HG02943 (cell line): ENCODE results near the gene ZFP1.

Source experiments
- ATAC-seq: cut with Tn5 transposase; IDR thresholded peaks from one replicate; pipeline ENCODE4 v1.9.1; 2021; ENCODE audit warnings: mild to moderate bottlenecking, low read depth, moderate library complexity; ENCODE audit not compliant: unreplicated experiment

ZFP1 gene

DNA sequence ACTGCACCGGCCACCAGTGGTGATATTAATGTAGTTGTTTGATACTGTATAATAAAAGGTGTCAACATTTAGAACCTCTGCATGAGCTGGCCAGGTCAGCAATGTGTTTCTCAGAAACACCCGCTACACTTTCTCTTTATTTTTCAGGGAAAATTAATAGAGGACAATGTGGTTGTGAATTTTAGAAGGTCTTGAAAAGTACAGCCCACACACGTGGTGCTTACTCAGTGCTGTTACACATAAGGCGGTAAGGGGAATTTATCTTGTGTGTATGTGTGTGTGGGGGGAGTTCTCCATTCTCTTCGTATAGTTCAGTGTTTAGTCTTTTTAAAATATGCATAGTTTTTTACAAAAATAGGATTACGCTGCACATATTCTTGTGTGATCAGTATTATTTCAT is 4.4 kb upstream of the ZFP1 start:
- ATAC-seq, result no peak

DNA sequence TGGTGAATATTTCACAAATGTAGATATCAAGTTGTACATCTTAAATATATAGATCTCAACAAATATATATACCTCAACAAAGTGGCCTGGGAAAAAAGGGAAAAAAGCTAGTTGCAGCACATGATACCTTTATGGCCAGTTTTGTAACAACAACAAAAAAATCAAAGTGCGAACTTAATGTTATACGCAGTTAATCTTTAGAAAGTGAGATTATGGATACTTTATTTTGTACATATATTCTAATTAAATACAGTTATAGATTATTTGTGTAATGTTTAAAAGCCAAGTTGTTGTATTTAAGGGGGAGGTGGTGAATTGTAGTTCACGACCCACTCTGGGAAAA is 385 bp upstream of the ZFP1 start:
- no peak for ATAC-seq

DNA sequence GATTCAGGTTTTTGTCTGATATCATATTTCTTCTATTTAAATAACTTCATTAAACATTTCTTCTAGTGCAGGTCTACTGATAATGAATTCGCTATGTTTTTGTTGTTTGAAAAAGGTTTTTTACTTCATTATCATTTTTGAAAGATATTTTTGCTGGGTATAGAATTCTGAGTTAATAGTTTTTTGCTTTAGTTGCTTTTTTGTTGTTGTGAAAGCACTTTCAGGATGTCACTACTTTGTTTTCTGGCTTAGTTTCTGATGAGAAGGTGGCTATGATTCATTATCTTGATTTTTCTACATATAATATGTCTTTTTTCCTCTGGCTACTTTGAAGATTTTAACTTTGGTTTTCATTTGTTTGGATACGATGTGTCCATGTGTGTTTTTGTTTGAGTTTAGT is 3.5 kb downstream of the ZFP1 start:
- no peak for ATAC-seq

DNA sequence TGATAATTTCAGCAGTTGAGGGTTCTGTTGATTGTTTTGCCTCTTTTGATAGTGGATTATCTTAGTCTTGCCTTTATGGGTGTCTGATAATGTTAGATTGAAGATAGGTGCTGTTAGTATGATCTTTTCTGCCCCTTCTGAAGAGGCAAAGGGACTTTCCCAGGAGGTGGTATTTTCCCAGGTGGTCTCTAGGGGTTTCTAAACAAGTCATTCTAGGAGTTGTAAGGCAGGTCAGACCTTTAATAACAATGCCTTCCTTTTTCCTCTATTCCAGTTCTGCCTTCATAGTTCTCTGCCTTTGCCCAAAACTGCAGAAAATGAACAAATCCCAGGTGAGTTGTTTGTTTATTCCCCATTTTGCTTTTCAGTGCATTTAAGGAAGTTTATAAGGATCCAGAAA is 4.3 kb downstream of the ZFP1 start:
- no peak for ATAC-seq

DNA sequence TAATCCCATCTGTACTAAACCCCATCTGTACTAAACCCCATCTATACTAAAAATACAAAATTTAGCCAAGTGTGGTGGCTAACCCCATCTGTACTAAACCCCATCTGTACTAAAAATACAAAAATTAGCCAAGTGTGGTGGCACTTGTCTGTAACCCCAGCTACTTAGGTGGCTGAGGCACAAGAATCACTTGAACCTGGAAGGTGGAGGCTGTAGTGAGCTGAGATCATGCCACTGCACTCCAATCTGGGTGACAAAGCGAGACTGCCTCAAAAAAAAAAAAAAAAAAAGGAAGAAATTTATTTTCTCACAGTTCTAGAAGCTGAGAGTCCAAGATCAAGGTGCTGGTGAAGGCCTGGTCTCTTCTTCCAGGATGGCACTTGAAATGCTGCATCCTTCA is 12.1 kb downstream of the ZFP1 start:
- no peak for ATAC-seq

DNA sequence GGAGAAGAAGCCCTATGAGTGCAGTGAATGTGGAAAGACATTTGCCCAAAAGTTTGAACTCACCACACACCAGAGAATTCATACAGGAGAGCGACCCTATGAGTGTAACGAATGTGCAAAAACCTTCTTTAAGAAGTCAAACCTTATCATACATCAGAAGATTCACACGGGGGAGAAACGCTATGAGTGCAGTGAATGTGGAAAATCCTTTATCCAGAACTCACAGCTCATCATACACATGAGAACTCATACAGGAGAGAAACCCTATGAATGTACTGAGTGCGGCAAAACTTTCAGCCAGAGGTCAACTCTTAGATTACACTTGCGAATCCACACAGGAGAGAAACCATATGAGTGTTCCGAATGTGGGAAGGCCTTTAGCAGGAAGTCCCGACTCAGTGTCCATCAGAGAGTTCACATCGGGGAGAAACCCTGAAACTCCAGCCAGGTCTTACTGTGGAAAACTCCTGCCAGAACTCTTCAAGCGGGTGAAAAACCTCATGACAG is 21.6 kb downstream of the ZFP1 start:
- no peak for ATAC-seq

DNA sequence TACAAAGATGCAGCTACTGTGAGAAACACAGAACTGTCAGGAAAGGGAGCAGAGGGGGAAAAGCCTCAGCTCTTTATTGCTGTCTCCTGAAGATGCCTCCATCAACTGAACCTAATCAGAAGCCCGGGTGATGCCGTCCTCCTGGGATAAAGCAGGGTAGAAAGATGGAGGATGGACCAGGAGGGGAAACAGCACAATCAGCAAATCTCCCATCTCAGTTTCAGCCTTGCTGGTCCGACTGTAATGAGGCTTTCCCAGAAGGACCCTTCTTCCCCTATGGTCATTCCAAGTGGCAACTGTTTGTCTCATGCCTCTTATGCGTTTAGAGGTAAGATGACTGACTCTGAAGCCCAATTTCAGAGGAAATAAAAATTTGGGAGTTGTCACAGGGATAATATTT is 24.3 kb downstream of the ZFP1 start:
- ATAC-seq, result no peak

DNA sequence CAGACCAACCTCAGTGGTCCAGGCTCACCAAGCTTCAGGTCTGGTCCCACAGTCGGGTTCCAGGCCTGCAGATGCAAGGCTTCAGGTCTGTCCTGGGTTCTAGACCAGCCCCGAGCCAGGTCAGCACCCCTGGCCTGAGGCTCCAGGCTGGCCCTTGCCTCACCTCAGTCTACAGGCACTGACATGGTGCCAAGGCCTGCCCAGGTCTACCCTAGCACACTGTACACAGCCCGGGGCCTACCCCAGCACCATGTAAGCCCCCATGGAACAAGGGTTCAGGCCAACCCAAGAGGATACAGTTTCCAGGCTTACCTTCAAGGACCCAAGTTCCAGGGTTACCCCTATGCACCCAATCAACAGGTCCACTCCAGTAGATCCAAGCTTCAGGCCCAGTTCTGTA is 26.8 kb downstream of the ZFP1 start:
- ATAC-seq, result no peak

DNA sequence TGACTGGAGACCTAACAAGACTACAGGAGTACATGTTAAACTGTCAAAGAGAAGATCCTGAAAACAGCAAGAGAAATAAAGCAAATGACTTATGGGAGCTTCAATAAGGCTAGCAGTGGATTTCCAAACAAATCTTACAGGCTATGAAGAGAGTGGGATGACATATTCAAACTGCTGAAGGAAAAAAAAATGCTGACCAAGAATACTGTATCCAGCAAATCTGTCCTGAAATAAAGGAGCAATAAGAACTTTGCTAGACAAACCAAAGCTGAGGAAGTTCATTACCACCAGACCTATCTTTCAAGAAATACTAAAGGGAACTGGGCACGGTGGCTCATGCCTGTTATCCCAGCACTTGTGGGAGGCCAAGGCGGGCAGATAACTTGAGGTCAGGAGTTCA is 28.6 kb downstream of the ZFP1 start:
- ATAC-seq, result no peak

DNA sequence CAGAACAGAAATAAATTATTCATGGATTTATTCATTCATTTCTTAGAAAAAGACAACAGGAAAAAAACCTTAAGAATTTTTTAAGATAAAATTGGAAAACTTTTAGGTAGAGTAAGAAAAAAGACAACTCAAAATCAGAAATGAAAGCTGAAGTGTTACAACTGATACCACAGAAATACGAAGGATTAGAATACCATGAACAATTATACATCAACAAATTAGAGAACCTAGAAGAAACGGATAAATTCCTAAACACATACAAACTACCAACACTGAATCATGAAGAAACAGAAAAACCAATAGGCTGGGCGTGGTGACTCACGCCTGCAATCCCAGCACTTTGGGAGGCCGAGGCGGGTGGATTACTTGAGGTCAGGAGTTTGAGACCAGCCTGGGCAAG is 30.9 kb downstream of the ZFP1 start:
- ATAC-seq, result no peak

DNA sequence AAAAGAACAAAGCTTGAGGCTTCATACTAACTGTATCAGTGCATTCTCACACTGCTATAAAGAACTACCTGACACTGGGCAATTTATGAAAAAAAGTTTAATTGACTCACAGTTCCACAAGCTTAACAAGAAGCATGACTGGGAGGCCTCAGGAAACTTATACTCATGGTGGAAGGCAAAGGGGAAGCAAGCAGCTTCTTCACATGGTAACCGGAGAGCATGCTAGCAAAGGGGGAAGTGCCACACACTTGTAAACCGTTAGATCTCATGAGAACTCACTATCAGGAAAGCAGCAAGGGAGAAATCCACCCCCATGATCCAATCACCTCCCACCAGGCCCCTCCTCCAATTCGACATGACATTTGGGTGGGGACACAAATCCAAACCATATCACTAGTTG is 33.3 kb downstream of the ZFP1 start:
- ATAC-seq, result no peak

DNA sequence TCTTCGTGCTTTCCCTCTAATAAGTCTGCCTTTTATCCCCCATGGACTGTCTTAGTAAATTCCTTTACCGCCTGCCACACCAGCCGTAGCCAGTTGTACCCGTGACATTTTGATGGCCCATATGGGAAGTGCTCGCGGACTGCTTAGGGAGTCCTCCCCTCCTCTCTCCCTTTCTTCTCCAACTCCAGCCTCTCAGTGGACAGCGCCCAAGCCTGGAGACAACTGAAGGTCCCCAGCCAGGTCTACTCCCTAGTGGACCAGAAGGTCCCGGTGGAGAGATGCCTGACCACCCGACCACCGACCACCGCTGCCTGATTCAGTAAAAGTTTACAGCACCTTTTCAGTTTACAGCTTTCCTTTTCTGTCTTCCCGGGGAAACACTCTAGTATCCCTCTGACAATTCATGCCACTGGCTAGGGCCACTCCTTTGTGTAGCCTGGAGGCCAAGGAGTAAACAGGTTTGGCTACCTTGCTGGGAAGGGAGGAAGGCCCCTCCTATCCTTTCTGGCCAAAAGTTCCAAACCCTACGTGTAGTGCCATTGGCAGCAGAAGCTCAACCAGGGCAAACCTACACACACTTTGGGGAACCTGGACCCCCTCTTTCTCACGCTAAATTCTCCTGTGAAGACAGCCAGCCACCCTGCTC is 40.6 kb downstream of the ZFP1 start:
- ATAC-seq, result no peak

DNA sequence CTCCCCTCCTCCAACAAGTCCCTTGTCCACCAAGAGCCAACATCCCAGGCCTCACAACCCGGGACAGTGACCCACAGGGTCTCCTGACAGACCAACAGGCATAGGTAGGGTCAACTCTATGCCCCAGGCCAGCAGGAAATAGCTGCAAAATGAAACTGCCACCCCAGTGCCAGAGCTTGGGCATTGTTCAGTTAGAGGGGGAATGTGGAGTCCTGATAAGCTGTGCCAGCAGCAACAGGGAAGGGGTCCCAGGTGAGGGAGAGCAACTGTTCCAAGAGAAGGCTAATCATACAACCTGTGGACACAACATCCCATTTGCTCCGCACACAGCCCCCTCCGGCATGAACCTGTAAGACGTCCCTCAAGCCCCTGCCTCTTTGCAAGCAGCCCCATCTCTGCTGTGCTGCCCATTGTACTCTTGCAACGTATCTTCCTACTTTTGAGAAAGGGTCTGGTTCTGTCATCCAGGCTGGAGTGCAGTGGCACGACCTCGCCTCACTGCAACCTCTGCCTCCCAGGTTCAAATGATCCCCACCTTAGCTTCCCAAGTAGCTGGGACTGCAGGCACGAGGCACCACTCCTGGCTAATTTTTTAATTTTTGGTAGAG is 41.4 kb downstream of the ZFP1 start:
- no peak for ATAC-seq

DNA sequence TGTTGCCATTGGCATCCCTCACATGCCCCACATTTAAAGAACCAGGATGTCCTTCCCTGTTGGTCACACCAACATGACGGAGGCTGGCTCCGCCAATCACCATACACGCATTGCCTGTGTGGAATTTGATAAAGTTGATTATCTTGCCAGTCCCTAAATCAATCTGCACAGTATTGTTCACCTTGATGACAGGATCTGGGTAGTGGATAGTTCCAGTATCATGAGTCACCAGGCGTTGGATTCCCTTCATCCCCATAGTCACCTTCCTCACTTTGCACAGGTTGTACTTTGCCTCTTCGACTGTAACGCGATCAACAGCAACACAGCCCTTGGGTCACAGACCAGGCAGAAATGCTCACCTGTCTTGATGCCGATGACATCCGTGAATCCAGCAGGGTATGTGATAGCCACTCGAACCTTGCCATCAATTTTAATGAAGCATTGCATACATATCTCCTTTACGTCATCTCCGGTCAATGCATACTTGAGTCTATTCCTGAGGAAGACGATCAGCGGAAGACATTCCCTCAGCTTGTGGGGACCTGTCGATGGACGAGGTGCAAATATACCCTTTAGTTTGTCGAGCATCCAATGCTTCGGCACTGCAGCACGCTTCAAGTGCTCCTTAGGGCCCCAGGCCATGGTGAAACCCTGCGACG is 44.4 kb downstream of the ZFP1 start:
- no peak for ATAC-seq

DNA sequence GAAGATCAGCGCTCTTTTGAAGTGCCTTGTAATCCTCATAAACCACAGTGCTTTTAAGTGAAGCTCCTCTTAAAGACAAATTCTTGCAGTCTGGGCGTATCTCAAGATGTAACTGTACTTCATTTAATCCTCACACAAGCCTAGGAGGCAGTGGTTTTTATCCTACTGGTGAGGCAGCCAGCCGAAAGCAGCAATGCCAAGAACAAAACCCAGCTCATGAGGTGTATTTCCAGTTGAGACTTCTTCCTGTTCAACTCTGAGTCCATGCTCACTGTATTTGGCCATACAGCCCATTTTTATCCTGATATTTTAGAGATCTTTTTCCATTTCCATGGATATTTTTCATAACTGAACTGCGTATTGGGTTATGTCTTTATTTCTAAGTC is 44.9 kb downstream of the ZFP1 start:
- no peak for ATAC-seq

DNA sequence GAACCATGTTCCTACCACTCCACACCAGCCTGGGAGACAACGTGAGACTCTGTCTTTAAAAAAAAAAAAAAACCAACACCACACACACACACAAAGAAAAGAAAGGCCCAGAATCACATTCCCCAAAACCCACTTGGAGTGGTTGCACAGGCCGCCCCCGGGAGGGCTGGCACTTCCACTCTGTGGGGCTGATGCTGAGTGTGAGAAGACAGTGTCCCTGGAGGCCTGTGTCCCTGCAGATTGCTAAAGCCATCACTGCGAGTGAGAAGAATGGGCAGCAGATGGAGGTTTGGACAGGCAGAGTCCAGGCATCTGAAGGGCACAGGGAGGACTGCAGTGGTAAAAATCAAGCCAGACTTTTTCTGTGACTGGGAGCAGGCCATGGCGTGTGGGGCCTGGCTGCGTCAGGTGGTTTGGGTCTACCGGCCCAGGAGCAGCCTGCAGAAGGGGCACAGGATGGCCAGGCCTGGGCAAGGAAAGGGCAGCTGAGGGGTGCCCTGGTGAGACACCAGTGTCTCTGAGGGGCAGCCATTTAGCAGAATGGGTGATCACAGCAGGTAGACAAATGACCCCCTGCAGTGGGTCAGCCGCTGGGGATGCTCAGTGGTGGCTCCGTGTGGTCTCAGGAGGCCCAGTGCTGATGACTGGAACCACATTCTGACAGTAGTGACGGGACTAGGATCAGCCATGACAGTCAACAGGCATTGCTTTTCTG is 45.6 kb downstream of the ZFP1 start:
- no peak for ATAC-seq

DNA sequence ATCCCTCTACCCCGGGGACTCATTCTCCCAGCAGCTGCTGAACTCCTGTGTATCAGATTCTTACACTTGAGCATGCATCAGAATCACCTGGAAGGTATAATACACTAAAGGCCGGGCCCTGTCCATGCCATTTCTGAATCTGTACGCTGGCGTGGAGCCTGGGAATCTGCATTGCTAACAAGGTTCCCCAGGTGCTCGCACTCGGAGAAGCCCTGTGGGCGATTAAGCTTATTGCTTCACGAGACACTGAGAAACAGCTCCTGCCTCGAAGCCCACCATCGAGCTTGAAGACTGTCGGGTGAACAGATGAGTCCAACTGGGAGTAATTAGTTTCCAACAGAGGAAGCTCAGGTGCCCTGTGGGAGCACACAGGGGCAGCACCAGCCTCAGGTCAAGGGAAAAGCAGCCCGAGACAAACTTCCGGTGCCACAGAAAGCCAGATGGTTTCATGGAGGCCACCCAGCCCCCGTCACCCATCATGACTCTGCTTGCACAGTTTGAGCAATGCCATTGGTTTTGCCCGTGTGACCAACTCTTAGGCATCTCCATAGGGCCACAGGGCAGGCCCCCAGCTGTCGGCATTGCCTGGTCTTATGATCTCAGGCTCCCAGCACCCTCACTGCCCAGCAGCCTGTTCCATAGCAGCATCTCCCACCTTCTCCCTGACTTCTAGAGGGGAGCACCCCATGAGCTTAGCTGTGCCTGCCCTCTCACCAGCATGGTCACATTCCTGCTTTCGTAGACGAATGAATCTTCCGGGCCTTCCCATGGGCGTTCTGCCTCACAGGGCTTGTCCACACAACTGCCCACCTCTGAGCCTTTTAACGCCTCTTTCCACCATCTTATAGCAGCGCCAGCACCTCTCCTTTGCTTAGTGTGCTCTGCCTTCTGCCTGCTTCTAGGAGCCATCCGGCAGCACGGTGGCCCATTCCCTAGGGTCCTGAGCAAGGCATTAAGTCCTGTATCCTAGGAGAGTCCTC is 47.8 kb downstream of the ZFP1 start:
- ATAC-seq, result no peak

DNA sequence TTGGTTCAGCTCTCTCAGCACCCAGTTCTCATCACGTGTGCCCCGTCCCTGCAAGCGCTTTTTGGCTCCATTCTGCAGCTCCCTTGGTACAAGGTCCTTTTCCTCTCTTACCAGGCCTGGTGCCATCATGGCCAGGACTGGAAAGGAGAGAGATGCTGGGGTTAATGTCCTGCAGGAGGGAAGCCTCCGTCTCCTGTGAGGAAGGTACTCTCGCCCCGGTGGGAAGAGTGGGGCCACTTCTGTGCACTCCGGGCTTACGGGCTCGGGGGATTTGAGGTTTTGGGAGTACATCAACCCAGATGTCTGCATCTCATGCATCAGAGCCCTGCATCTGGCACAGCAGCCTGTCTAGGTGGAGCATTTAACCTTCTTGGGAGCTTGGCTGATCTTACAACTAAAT is 48.5 kb downstream of the ZFP1 start:
- ATAC-seq, result no peak

DNA sequence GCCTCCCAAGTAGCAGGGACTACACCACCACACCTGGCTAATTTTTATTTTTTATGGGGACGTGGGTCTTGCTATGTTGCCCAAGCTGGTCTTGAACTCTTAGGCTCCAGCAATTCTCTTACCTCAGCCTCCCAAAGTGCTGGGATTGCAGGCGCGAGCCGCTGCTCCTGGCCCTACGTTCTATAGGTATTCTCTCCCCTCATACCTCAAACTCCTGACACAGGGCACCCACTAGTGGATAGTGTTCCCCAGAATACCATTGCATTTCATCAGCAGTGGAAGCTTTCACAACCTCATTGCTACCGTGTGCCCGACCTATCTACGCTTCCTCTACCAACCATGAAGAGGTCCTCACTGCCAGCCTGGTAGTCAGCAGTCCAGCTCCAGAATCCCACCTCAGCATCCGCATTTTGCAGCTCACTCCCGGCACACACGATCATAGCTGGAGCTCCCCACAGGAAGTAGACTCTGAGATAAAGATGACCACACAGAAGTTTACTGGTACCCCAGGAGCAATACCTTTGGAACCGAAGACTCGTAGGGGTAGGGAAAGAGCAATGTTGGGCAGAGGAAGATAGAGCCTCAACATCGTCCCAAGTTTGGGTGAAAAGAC is 49.3 kb downstream of the ZFP1 start:
- ATAC-seq, result no peak

DNA sequence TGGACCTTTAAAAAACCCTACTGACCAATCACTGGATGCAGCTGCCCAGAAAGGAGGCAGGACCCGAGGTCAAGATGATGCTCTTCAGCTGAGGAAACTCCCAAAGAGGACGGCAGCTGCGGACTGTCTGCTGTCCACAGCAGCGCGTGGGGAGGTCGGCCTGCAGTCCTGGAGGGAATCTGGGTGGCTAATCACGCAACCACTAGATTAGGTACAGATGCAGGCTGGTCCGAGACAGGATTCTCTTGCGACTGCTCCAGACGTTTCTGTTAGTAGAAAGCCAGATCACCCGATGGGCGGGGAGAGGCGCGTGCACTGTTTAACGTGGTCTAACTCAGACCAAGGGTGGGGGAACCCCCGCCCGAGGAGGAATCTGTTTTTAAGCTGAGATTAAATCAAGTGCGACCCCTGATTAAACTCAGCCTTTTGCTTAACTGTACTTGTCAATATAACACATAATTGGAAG is 49.8 kb downstream of the ZFP1 start:
- ATAC-seq, result no peak
